ENCODE measurements around the gene HEATR9. TPM values are rescaled to one million over a fixed set of nuclear protein-coding genes. Genes with fewer than 3 reads are reported as not detected.

HEATR9 gene
- total RNA-seq, 3 donors from 2014 or later = not detected

DNA sequence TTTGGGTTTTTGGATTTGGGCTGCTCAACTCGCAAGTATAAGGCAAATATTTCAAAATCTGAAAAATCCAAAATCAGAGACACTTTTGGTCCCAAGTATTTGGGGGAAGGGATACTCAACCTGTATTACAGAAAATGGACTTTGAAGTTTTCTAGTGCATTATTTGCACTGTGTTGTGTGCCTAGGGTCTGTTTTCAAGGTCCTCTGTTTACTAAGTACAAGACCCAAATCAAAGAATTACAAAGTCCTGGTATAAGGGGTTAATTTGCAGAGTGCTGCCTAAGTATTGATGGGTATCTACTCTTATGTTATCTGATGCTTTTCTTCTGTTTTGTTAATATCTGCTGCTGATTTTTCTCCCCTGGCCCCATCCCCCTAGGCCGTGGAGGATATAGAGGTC lies 25.0 kb downstream of the HEATR9 start:
- no peaks in the 10 kb centered on the region for H3K4me1 ChIP-seq (ENCODE audit: low read depth)
- peaks cover 20% of the 10 kb centered on the region for H3K36me3 ChIP-seq (ENCODE audit: low read depth)
- no peak for DNase-seq
- H3K4me3 ChIP-seq = no peak overlapping the region
- intact Hi-C loops (cut with DNase I, micrococcal nuclease) = no loop called here
- H3K9me3 ChIP-seq = no peaks in the 10 kb centered on the region
- TF ChIP-seq, protein P1, sequence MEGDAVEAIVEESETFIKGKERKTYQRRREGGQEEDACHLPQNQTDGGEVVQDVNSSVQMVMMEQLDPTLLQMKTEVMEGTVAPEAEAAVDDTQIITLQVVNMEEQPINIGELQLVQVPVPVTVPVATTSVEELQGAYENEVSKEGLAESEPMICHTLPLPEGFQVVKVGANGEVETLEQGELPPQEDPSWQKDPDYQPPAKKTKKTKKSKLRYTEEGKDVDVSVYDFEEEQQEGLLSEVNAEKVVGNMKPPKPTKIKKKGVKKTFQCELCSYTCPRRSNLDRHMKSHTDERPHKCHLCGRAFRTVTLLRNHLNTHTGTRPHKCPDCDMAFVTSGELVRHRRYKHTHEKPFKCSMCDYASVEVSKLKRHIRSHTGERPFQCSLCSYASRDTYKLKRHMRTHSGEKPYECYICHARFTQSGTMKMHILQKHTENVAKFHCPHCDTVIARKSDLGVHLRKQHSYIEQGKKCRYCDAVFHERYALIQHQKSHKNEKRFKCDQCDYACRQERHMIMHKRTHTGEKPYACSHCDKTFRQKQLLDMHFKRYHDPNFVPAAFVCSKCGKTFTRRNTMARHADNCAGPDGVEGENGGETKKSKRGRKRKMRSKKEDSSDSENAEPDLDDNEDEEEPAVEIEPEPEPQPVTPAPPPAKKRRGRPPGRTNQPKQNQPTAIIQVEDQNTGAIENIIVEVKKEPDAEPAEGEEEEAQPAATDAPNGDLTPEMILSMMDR (IDR thresholded peaks at IDR 0.05) = no peak
- no peak for ATAC-seq

DNA sequence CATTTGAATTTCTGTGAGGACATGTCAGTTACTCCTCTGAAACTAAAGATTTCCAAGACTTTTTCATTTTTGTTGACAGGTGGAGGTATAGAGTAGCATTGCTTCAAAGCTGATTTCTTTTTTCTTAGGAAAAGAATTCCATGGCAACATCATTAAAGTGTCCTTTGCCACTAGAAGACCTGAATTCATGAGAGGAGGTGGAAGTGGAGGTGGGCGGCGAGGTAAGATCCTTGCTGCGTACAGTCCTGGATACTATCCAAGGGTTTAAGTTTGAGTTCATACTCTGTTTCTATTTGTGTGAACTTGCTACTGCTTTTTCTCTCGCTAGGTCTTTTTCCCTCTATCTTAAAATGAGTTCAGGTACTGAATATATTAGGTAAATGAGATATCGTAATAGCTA lies 26.5 kb downstream of the HEATR9 start:
- ATAC-seq = no peak
- Histone ChIP-seq H3K4me1 (ENCODE audit: low read depth) (no peaks in the 10 kb centered on the region), H3K36me3 (ENCODE audit: low read depth) (peaks cover 20% of the 10 kb centered on the region), H3K9me3 (no peaks in the 10 kb centered on the region), H3K4me3 (no peak overlapping the region)
- intact Hi-C loops (cut with DNase I, micrococcal nuclease) = no loop called here
- no peak for DNase-seq
- TF ChIP-seq, protein P1 (IDR thresholded peaks at IDR 0.05) = no peak

DNA sequence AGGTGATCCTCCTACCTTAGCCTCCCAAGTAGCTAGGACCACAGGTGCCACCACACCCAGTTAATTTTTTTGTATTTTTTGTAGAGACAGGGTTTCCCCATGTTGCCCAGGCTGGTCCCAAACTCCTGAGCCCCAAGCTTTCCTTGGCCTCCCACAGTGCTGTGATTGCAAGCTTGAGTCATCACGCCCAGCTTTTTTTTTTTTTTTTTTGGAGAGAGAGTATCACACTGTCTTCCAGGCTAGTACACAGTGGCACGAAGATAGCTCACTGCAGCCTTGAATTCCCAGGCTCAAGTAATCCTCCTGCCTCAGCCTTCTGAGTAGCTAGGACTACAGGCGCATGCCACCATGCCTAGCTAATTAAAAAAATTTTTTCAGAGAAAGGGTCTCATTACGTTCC lies 27.2 kb downstream of the HEATR9 start:
- H3K4me1 ChIP-seq (ENCODE audit: low read depth) = no peaks in the 10 kb centered on the region
- DNase-seq (no peak), ATAC-seq (no peak)
- intact Hi-C loops (cut with DNase I, micrococcal nuclease) = no loop called here
- H3K4me3 ChIP-seq = no peak overlapping the region
- no peaks in the 10 kb centered on the region for H3K9me3 ChIP-seq
- H3K36me3 ChIP-seq (ENCODE audit: low read depth) = peaks cover 20% of the 10 kb centered on the region
- TF ChIP-seq, protein P1 (IDR thresholded peaks at IDR 0.05) = no peak

- Histone ChIP-seq H3K4me1 (ENCODE audit: low read depth) (no peaks in the 10 kb centered on the region), H3K9me3 (no peaks in the 10 kb centered on the region), H3K4me3 (no peak overlapping the region), H3K36me3 (ENCODE audit: low read depth) (peaks cover 20% of the 10 kb centered on the region)
- DNase-seq (no peak), ATAC-seq (no peak)
- TF ChIP-seq, protein P1 (IDR thresholded peaks at IDR 0.05) = no peak
- intact Hi-C loops (cut with DNase I, micrococcal nuclease) = no loop called here
Measured at GRCh38 chr17:35841101-35841500, 27.6 kb downstream of the HEATR9 start.

GRCh38 chr17:35825206-35825605 lies 43.5 kb downstream of the HEATR9 start:
- no peak overlapping the region for H3K4me3 ChIP-seq
- ATAC-seq = no peak
- H3K36me3 ChIP-seq (ENCODE audit: low read depth) = peaks cover 4% of the 10 kb centered on the region
- intact Hi-C loops (cut with DNase I, micrococcal nuclease) = no loop called here
- TF ChIP-seq, protein P1 (IDR thresholded peaks at IDR 0.05) = no peak
- DNase-seq = no peak
- H3K9me3 ChIP-seq = no peaks in the 10 kb centered on the region
- no peaks in the 10 kb centered on the region for H3K4me1 ChIP-seq (ENCODE audit: low read depth)

- Histone ChIP-seq H3K4me3 (no peak overlapping the region), H3K4me1 (ENCODE audit: low read depth) (no peaks in the 10 kb centered on the region), H3K36me3 (ENCODE audit: low read depth) (peaks cover 6% of the 10 kb centered on the region), H3K9me3 (no peaks in the 10 kb centered on the region)
- DNase-seq (no peak), ATAC-seq (no peak)
- intact Hi-C loops (cut with DNase I, micrococcal nuclease) = no loop called here
- TF ChIP-seq, protein P1 (IDR thresholded peaks at IDR 0.05) = no peak
Measured at GRCh38 chr17:35821308-35821707, 47.4 kb downstream of the HEATR9 start.

Data from mucosa of descending colon (tissue), 3 donors.